Esophagus squamous epithelium (tissue), 4 donors: ENCODE data around the gene PAK6.

ENCODE experiments used
- CTCF ChIP-seq, 6 experiments: fragments of 450-650 bp in 4 of 6; fragments of 200-600 bp in 2 of 6; sonication (generic) in 2 of 6; IDR thresholded peaks; one replicate each; pipeline ENCODE4 v1.5.1; 2016 to 2019; ENCODE audit warnings: antibody characterized with exemption in 6 of 6, mild to moderate bottlenecking in 4 of 6, moderate library complexity in 4 of 6
- POLR2A ChIP-seq, 4 donors: fragments of 450-650 bp; IDR thresholded peaks; one replicate each; pipeline ENCODE4 v1.6.1; 2017; ENCODE audit warnings: antibody characterized with exemption in 4 of 4, mild to moderate bottlenecking in 4 of 4, moderate library complexity in 3 of 4

GRCh38 chr15:40306908-40307307 is 68.0 kb downstream of the PAK6 start:
- no peak for TF ChIP-seq CTCF (IDR thresholded peaks at IDR 0.05)
- TF ChIP-seq POLR2A (IDR thresholded peaks at IDR 0.05) = no peak
